Activated CD4-positive, alpha-beta T cell treated with anti-CD3 and anti-CD28 coated beads, Interleukin-2, Interleukin-4, amounts not matched to agents 100 ng/mL and 50 ng/mL, durations not matched to agents 16 hours and 8 hours (primary cell): Measurements from ENCODE around the gene PCED1B.
"Not testable (repeated sequence)": the region's sequence is repeated elsewhere in the genome, so short reads cannot be mapped to it uniquely, and the experiment has no call there.

Source experiments
- DNase-seq: peaks from one replicate; pipeline ENCODE4 v3.0.0-alpha.2; 2020; ENCODE audit warnings: low spot score

The PCED1B gene

GRCh38 chr12:47088021-47088944 is 8.9 kb downstream of the PCED1B start:
- no peak for DNase-seq

GRCh38 chr12:47091009-47091408 is 11.6 kb downstream of the PCED1B start:
- no peak for DNase-seq

GRCh38 chr12:47094804-47095203 is 15.4 kb downstream of the PCED1B start:
- DNase-seq = no peak

- DNase-seq = no peak
Observed at GRCh38 chr12:47095446-47096236, 16.2 kb downstream of the PCED1B start.

GRCh38 chr12:47097276-47097896 is 18.0 kb downstream of the PCED1B start:
- DNase-seq = no peak

GRCh38 chr12:47098099-47098498 is 18.7 kb downstream of the PCED1B start:
- DNase-seq = no peak

- DNase-seq = no peak
Observed at GRCh38 chr12:47099610-47100009, 20.2 kb downstream of the PCED1B start.

GRCh38 chr12:47100160-47100559 is 20.7 kb downstream of the PCED1B start:
- no peak for DNase-seq

GRCh38 chr12:47102406-47102805 is 23.0 kb downstream of the PCED1B start:
- no peak for DNase-seq

- no peak for DNase-seq
Observed at GRCh38 chr12:47102845-47103651, 23.6 kb downstream of the PCED1B start.

GRCh38 chr12:47105914-47106674 is 26.7 kb downstream of the PCED1B start:
- DNase-seq = no peak

GRCh38 chr12:47107446-47107845 is 28.0 kb downstream of the PCED1B start:
- no peak for DNase-seq

GRCh38 chr12:47107926-47108325 is 28.5 kb downstream of the PCED1B start:
- DNase-seq = no peak

- no peak for DNase-seq
Observed at GRCh38 chr12:47110011-47110541, 30.7 kb downstream of the PCED1B start.

GRCh38 chr12:47110718-47111391 is 31.4 kb downstream of the PCED1B start:
- DNase-seq = no peak

- DNase-seq = peak; percentile 64
Observed at GRCh38 chr12:47111392-47111778, 32.0 kb downstream of the PCED1B start.

- DNase-seq = no peak
Observed at GRCh38 chr12:47111854-47112253, 32.4 kb downstream of the PCED1B start.

- no peak for DNase-seq
Observed at GRCh38 chr12:47112679-47113078, 33.3 kb downstream of the PCED1B start.

- no peak for DNase-seq
Observed at GRCh38 chr12:47114481-47114892, 35.1 kb downstream of the PCED1B start.

- not testable (repeated sequence) for DNase-seq
Observed at GRCh38 chr12:47117305-47117704, 37.9 kb downstream of the PCED1B start.
